NK-92 treated with Interleukin-12 subunit alpha and Interleukin-12 subunit beta, amount 100 ng/mL, for 24 hours (cell line): ENCODE data around the gene ZFYVE28.
"Not testable (repeated sequence)": the region's sequence is repeated elsewhere in the genome, so short reads cannot be mapped to it uniquely, and the experiment has no call there.

Experiments
- DNase-seq: peaks from one replicate; lab custom pipeline; 2025; lab: John Stamatoyannopoulos, UW

ZFYVE28 gene

GRCh38 chr4:2390146-2390545 lies 28.3 kb downstream of the ZFYVE28 start:
- no peak for DNase-seq

- DNase-seq: no peak
Observed at GRCh38 chr4:2389691-2390090, 28.8 kb downstream of the ZFYVE28 start.

- no peak for DNase-seq
Observed at GRCh38 chr4:2388429-2389182, 29.8 kb downstream of the ZFYVE28 start.

- DNase-seq: no peak
Observed at GRCh38 chr4:2387829-2388228, 30.6 kb downstream of the ZFYVE28 start.

- no peak for DNase-seq
Observed at GRCh38 chr4:2387218-2387617, 31.2 kb downstream of the ZFYVE28 start.

- DNase-seq: no peak
Observed at GRCh38 chr4:2386717-2387116, 31.7 kb downstream of the ZFYVE28 start.

GRCh38 chr4:2385516-2385915 lies 32.9 kb downstream of the ZFYVE28 start:
- no peak for DNase-seq

GRCh38 chr4:2384245-2384644 lies 34.2 kb downstream of the ZFYVE28 start:
- DNase-seq: no peak

GRCh38 chr4:2383760-2384159 lies 34.7 kb downstream of the ZFYVE28 start:
- DNase-seq: no peak

GRCh38 chr4:2383220-2383631 lies 35.2 kb downstream of the ZFYVE28 start:
- DNase-seq: not testable (repeated sequence)

- DNase-seq: not testable (repeated sequence)
Observed at GRCh38 chr4:2382769-2383202, 35.7 kb downstream of the ZFYVE28 start.

GRCh38 chr4:2380589-2380988 lies 37.9 kb downstream of the ZFYVE28 start:
- DNase-seq: not testable (repeated sequence)

GRCh38 chr4:2378898-2379297 lies 39.5 kb downstream of the ZFYVE28 start:
- no peak for DNase-seq

- DNase-seq: no peak
Observed at GRCh38 chr4:2378401-2378800, 40.0 kb downstream of the ZFYVE28 start.

GRCh38 chr4:2377241-2377640 lies 41.2 kb downstream of the ZFYVE28 start:
- no peak for DNase-seq

- DNase-seq: no peak
Observed at GRCh38 chr4:2375427-2375826, 43.0 kb downstream of the ZFYVE28 start.

GRCh38 chr4:2373532-2373931 lies 44.9 kb downstream of the ZFYVE28 start:
- DNase-seq: no peak

- DNase-seq: no peak
Observed at GRCh38 chr4:2372488-2373030, 45.9 kb downstream of the ZFYVE28 start.

GRCh38 chr4:2371765-2372487 lies 46.5 kb downstream of the ZFYVE28 start:
- DNase-seq: no peak

GRCh38 chr4:2370597-2371320 lies 47.7 kb downstream of the ZFYVE28 start:
- DNase-seq: no peak

- no peak for DNase-seq
Observed at GRCh38 chr4:2368746-2369437, 49.6 kb downstream of the ZFYVE28 start.

GRCh38 chr4:2367626-2368025 lies 50.8 kb downstream of the ZFYVE28 start:
- no peak for DNase-seq
